GM19043 (cell line): ENCODE measurements around the gene NCF2.

Source experiments
- ATAC-seq: cut with Tn5 transposase; IDR thresholded peaks from one replicate; pipeline ENCODE4 v1.9.1; 2021; ENCODE audit warnings: low read depth; ENCODE audit not compliant: unreplicated experiment

The NCF2 gene

DNA sequence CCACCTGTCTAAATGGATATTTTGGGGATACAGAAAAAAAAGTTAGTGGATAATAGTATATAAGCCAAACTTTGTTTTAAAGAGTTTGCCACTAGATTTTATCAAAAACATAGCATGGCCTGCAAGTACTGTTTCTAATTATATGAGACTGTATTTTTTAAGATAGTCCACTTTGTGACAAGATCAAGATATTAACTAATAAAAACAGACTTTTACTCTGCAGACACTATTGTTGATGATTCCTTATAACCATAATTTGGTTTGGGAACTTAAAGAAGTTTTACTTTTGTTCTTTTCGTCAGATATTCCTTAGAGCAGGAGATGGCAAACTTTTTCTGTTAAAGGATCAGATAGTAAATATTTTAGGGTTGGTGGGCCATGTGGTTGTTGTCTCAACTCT lies 81.6 kb downstream of the NCF2 start:
- no peak for ATAC-seq

DNA sequence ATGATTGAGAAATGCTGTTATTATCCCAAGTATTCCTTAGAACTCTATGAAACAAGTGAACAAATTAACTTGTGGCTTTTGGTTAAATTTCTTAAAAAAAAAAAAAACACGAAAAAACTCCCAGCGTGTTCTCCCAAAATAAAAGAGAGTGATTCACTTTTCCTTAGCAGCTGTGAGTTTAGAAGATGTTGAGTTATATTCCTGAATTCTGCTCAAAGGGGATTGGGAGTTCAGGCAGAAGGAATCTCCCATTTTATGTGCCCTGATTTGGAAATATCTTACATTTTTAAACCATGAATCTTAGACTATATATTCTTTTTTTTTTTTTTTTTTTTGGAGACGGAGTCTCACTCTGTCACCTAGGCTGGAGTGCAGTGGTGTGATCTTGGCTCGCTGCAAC lies 83.7 kb downstream of the NCF2 start:
- ATAC-seq, result no peak
